Progenitor cell of endocrine pancreas (in vitro differentiated cells): ENCODE data around the gene ZMAT5. TPM values are rescaled to one million over a fixed set of nuclear protein-coding genes. Genes with fewer than 3 reads are reported as not detected.

ENCODE experiments used
- DNase-seq: peaks from one replicate; pipeline ENCODE4 v3.0.0; 2021; ENCODE audit warnings: low spot score; ENCODE audit not compliant: unreplicated experiment
- H3K27ac Mint-ChIP-seq: 2 replicates; pipeline ENCODE4 v1.8.0; 2021; ENCODE audit warnings: mild to moderate bottlenecking, moderate library complexity, mixed read lengths
- H3K27me3 Mint-ChIP-seq: 2 replicates; pipeline ENCODE4 v1.8.0; 2021; ENCODE audit warnings: mixed read lengths
- H3K36me3 Mint-ChIP-seq: 2 replicates; pipeline ENCODE4 v1.8.0; 2022; ENCODE audit warnings: mixed read lengths; ENCODE audit not compliant: insufficient read depth
- H3K4me1 Mint-ChIP-seq: 2 replicates; pipeline ENCODE4 v1.8.0; 2021; ENCODE audit warnings: low read depth, mixed read lengths
- H3K4me3 Mint-ChIP-seq: 2 replicates; pipeline ENCODE4 v1.8.0; 2021; ENCODE audit warnings: low read depth, mild to moderate bottlenecking, moderate library complexity, mixed read lengths
- H3K9me3 Mint-ChIP-seq: 2 replicates; pipeline ENCODE4 v1.8.0; 2021; ENCODE audit warnings: low read depth, mixed read lengths
- CTCF ChIP-seq: fragments of 200-600 bp; sonication (generic); IDR thresholded peaks from one replicate; pipeline ENCODE4 v1.5.0; 2021; ENCODE audit warnings: antibody characterized with exemption, mild to moderate bottlenecking; ENCODE audit not compliant: unreplicated experiment
- total RNA-seq: library from RNA; stranded (reverse); gene quantifications from 2 replicates; pipeline ENCODE4 v1.2.1, GENCODE V29; 2021

ZMAT5 gene
- total RNA-seq, 1 donor from 2014 or later: 21.1 TPM

DNA sequence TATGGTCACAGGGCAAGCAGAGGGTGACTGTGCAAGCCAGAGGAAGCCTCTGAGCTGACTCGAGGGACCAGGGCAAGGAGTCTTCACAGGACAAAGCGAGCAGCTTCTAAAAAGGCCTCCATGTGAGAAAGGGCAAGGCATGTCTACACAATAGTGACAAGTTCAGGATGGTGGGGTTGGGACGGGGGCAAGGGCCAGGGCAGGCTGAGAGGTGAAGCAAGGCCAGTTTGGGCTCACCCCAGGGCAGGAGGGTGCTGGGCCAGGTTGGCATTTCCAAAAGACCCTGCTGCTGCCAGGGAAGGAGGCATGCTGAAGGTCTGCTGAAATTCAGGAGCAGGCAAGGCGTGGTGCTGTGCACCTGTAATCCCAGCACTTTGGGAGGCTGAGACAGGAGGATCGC, 59.3 kb downstream of the ZMAT5 start:
- Mint-ChIP-seq H3K4me1 (peaks cover 17% of the 10 kb centered on the region), H3K36me3 (no peaks in the 10 kb centered on the region), H3K9me3 (no peaks in the 10 kb centered on the region), H3K27me3 (peaks cover 27% of the 10 kb centered on the region), H3K4me3 (no peak overlapping the region), H3K27ac (peak overlapping the region; percentile 50)
- DNase-seq: no peak
- no peak for TF ChIP-seq CTCF

- H3K27ac Mint-ChIP-seq: no peak overlapping the region
- no peak overlapping the region for H3K4me3 Mint-ChIP-seq
- DNase-seq: no peak
- peaks cover 25% of the 10 kb centered on the region for H3K27me3 Mint-ChIP-seq
- H3K9me3 Mint-ChIP-seq: no peaks in the 10 kb centered on the region
- TF ChIP-seq CTCF: no peak
- H3K36me3 Mint-ChIP-seq: no peaks in the 10 kb centered on the region
- peaks cover 17% of the 10 kb centered on the region for H3K4me1 Mint-ChIP-seq
Measured at GRCh38 chr22:29707010-29707409, 59.8 kb downstream of the ZMAT5 start.

DNA sequence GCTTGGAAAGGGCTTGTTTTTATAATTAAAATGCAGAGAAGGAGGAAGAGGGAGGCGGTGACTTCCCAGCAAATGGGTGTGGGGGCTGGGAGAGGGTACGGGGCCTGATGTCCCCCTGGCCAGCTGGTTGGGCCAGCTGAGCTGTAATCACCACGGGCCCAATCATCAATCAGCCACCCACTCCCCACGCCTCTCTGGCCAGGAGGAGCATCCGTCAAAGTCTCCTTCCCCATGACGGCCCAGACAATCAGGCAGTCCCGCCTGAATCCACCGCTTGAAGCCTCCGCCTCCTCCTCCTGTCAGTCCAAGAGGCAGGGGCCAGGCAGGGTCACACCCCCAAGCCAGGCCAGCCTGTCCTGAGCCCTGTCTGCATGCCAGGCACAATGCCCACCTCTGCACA, 60.3 kb downstream of the ZMAT5 start:
- Mint-ChIP-seq H3K36me3 (no peaks in the 10 kb centered on the region), H3K27me3 (peaks cover 22% of the 10 kb centered on the region), H3K4me3 (no peak overlapping the region), H3K27ac (no peak overlapping the region), H3K4me1 (peaks cover 23% of the 10 kb centered on the region), H3K9me3 (no peaks in the 10 kb centered on the region)
- TF ChIP-seq CTCF: no peak
- no peak for DNase-seq

GRCh38 chr22:29705651-29706050, 61.2 kb downstream of the ZMAT5 start:
- no peak overlapping the region for H3K4me3 Mint-ChIP-seq
- H3K4me1 Mint-ChIP-seq: peaks cover 27% of the 10 kb centered on the region
- no peak for DNase-seq
- TF ChIP-seq CTCF: no peak
- no peaks in the 10 kb centered on the region for H3K36me3 Mint-ChIP-seq
- no peaks in the 10 kb centered on the region for H3K9me3 Mint-ChIP-seq
- H3K27me3 Mint-ChIP-seq: peaks cover 22% of the 10 kb centered on the region
- no peak overlapping the region for H3K27ac Mint-ChIP-seq

DNA sequence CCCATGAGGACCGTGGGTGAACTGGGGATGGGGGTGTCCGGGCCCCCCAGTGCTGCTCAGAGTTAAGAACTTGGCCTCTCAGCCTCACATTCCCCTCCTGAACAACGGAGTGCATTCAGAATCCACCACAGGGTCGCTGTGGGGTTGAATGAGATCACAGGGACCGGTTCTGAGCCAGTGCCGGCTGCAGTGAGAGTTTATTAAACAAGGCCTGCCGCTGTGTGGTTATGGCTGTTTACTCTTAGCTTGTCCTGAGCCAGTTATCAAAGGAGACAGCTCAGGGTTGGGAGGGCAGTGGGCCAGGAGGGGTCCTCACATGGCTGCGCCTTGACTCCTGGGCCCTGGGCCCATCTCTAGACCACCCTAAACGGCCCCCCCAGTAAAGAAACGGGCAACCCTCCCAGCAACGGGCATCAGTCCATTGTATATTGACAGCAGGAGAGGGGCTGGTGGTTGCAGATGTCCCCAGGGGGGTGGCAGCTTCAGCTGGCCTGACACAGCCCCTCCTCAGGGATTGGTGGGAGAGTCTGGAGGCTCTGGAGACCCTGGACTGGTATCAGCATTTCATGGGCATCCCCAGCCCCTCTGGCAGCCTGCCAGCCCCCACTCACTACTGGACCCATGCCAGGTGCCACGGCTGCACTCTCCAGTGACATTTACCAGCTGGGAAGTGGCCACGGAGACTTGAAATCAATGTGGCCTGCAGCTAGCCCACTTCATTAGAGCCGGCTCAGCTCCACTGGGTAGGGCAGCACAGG, 62.1 kb downstream of the ZMAT5 start:
- Mint-ChIP-seq H3K27me3 (peaks cover 22% of the 10 kb centered on the region), H3K4me3 (no peak overlapping the region), H3K36me3 (no peaks in the 10 kb centered on the region), H3K9me3 (no peaks in the 10 kb centered on the region), H3K4me1 (peaks cover 30% of the 10 kb centered on the region), H3K27ac (no peak overlapping the region)
- no peak for DNase-seq
- no peak for TF ChIP-seq CTCF
